Measurements from ENCODE around the gene TSPAN17.

DNA sequence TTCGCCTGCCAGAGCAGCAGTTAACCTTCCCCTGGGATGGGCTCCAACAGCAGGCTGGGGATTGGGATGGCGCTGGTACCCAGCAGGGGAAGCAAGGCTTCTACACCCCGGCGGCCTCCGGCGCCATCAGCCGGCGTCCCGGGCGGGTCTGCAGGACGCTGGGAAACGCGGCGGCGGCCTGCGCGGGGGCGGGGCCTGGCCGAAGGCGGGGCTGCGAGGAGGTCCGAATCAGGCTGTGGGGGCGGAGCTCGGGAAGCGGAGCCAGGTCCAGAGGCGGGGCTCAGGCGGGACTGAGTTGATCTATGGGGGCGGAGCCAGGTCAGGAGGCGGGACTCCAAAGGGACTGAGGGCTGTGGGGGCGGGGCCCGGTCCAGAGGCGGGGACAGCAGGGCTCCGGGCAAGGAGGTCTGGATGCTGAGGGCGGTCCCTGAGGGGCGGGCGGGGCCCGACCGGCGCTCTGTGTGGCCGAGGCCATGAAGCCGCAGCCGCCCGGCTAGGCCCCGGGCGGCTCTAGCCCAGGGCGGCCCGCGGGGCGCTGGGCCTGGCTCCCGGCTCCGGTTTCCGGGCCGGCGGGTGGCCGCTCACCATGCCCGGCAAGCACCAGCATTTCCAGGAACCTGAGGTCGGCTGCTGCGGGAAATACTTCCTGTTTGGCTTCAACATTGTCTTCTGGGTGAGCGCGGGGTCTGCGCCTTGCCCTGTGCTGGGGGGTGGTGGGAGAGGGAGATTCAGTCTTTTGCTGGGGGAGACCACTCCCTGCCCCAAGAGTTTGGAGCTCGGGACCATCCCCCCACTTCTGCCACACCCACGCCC, at the start of gene TSPAN17:
- peak in 1 of 2 experiments; percentile 50; a peak in 2 of 4 replicates for TF ChIP-seq CTCF (conservative IDR thresholded peaks at IDR 0.05; ENCODE audit: low read depth in 2 of 2)
- TF ChIP-seq, protein P1, sequence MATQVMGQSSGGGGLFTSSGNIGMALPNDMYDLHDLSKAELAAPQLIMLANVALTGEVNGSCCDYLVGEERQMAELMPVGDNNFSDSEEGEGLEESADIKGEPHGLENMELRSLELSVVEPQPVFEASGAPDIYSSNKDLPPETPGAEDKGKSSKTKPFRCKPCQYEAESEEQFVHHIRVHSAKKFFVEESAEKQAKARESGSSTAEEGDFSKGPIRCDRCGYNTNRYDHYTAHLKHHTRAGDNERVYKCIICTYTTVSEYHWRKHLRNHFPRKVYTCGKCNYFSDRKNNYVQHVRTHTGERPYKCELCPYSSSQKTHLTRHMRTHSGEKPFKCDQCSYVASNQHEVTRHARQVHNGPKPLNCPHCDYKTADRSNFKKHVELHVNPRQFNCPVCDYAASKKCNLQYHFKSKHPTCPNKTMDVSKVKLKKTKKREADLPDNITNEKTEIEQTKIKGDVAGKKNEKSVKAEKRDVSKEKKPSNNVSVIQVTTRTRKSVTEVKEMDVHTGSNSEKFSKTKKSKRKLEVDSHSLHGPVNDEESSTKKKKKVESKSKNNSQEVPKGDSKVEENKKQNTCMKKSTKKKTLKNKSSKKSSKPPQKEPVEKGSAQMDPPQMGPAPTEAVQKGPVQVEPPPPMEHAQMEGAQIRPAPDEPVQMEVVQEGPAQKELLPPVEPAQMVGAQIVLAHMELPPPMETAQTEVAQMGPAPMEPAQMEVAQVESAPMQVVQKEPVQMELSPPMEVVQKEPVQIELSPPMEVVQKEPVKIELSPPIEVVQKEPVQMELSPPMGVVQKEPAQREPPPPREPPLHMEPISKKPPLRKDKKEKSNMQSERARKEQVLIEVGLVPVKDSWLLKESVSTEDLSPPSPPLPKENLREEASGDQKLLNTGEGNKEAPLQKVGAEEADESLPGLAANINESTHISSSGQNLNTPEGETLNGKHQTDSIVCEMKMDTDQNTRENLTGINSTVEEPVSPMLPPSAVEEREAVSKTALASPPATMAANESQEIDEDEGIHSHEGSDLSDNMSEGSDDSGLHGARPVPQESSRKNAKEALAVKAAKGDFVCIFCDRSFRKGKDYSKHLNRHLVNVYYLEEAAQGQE (IDR thresholded peaks at IDR 0.05; ENCODE audit: unreplicated experiment), result no peak
- no peak for TF ChIP-seq EZH2phosphoT487 (IDR thresholded peaks at IDR 0.05; ENCODE audit: unreplicated experiment)
- TF ChIP-seq CREB1 (CRISPR knock-in tag; IDR thresholded peaks at IDR 0.05; ENCODE audit: low read depth), result peak; percentile 68
- peak; percentile 95 for TF ChIP-seq POLR2AphosphoS5 (IDR thresholded peaks at IDR 0.05; ENCODE audit: low read depth)
- no peak for TF ChIP-seq EZH2 (IDR thresholded peaks at IDR 0.05; ENCODE audit: low read depth, unreplicated experiment)
